K562 (cell line): ENCODE data around the gene PLAC1. TPM values are rescaled to one million over a fixed set of nuclear protein-coding genes. Genes with fewer than 3 reads are reported as not detected.

ENCODE experiments used
- ATAC-seq: fragments of 200-7000 bp; cut with Tn5 transposase; 3 replicates; pipeline ENCODE4 v1.9.1; 2020; ENCODE audit warnings: moderate library complexity
- BruUV-seq: library from RNA; stranded (reverse); fragments of 400-500 nt; replicated peaks from 2 replicates; lab custom pipeline; 2021; lab: Mats Ljungman, UMichigan
- CTCF ChIA-PET: fragments of 300-600 bp; formaldehyde crosslinking; extraction: SDS; loops from one replicate; lab custom pipeline; 2021; ENCODE audit warnings: low intra/inter-chr PET ratio; lab: Yijun Ruan, JAX
- POLR2A ChIA-PET: fragments of 300-600, 350-650 bp; sonication (Branson Sonifier 250); formaldehyde crosslinking; extraction: SDS; loops from one replicate; lab custom pipeline; 2021; ENCODE audit warnings: antibody characterized with exemption, inconsistent platforms; lab: Yijun Ruan, JAX
- DNase-seq, 4 experiments: peaks; one replicate each; pipeline versions ENCODE4 v3.0.0 to v3.0.0-alpha.2; 2011 to 2018; ENCODE audit warnings: low spot score in 3 of 4, mixed read lengths in 3 of 4; ENCODE audit errors: extremely low read depth in 1 of 4
- FAIRE-seq: peaks from 2 replicates; lab custom pipeline; 2011; peaks lifted over from hg19 to GRCh38; lab: Jason Lieb, UNC
- H2AFZ ChIP-seq: 2 replicates; pipeline ENCODE4 v1.6.0; 2011; ENCODE audit warnings: low read depth, low read length, control low read depth, inconsistent platforms
- H3K27ac ChIP-seq: fragments of 200-600 bp; 3 replicates; pipeline ENCODE4 v1.8.0; 2011; ENCODE audit warnings: low read depth, mild to moderate bottlenecking, control low read depth, inconsistent platforms, low read length, moderate library complexity, mixed read lengths; ENCODE audit errors: extremely low read depth
- H3K27me3 ChIP-seq, 2 experiments: fragments of 300-600 bp in 1 of 2; 2 replicates in 1 of 2; 3 replicates in 1 of 2; pipeline versions ENCODE4 v1.6.0 to v1.8.0; 2011; ENCODE audit warnings: inconsistent platforms in 2 of 2, low read length in 2 of 2, mild to moderate bottlenecking in 1 of 2, mixed read lengths in 1 of 2, moderate library complexity in 1 of 2; ENCODE audit not compliant: control insufficient read depth in 2 of 2, insufficient read depth in 2 of 2
- H3K36me3 ChIP-seq: fragments of 300-600 bp; 3 replicates; pipeline ENCODE4 v1.8.0; 2011; ENCODE audit warnings: mild to moderate bottlenecking, low read length, inconsistent platforms; ENCODE audit not compliant: control insufficient read depth, insufficient read depth
- H3K4me1 ChIP-seq, 2 experiments: fragments of 200-600 bp in 1 of 2; replicated peaks in 1 of 2; 2 replicates in 1 of 2; 3 replicates in 1 of 2; pipeline versions ENCODE4 v1.5.1 to v1.8.0; 2011; ENCODE audit warnings: inconsistent platforms in 2 of 2, low read length in 2 of 2, mild to moderate bottlenecking in 1 of 2, mixed read lengths in 1 of 2, moderate library complexity in 1 of 2; ENCODE audit not compliant: control insufficient read depth in 2 of 2, insufficient read depth in 2 of 2
- H3K4me2 ChIP-seq: 2 replicates; pipeline ENCODE4 v1.6.1; 2011; ENCODE audit warnings: low read length, control low read depth, inconsistent platforms, mixed read lengths; ENCODE audit not compliant: insufficient read depth
- H3K4me3 ChIP-seq: fragments of 200-600 bp; sonication (generic), shearing (Covaris generic); 2 replicates; pipeline ENCODE4 v1.5.1; 2016; ENCODE audit warnings: control low read depth, inconsistent platforms
- H3K79me2 ChIP-seq: fragments of 200-600 bp; 3 replicates; pipeline ENCODE4 v1.8.0; 2011; ENCODE audit warnings: low read length, inconsistent platforms; ENCODE audit not compliant: control insufficient read depth, insufficient read depth
- H3K9ac ChIP-seq, 2 experiments: 2 replicates each; pipeline versions ENCODE4 v1.6.0 to v1.6.1; 2011; ENCODE audit warnings: low read depth in 2 of 2, low read length in 2 of 2, control low read depth in 1 of 2, inconsistent platforms in 1 of 2, mild to moderate bottlenecking in 1 of 2, mixed read lengths in 1 of 2; ENCODE audit not compliant: insufficient read depth in 1 of 2
- H3K9me1 ChIP-seq: one replicate; pipeline ENCODE4 v1.6.0; 2011; ENCODE audit warnings: inconsistent platforms, mild to moderate bottlenecking, low read length, moderate library complexity; ENCODE audit not compliant: control insufficient read depth, insufficient read depth
- H3K9me3 ChIP-seq: replicated peaks from 2 replicates; pipeline ENCODE4 v1.5.1; 2011; ENCODE audit warnings: low read depth, low read length, inconsistent platforms; ENCODE audit not compliant: control insufficient read depth, insufficient read depth
- H4K20me1 ChIP-seq: replicated peaks from 2 replicates; pipeline ENCODE4 v1.6.1; 2011; ENCODE audit warnings: low read length, inconsistent platforms, mixed read lengths; ENCODE audit not compliant: control insufficient read depth, insufficient read depth
- ARID1B ChIP-seq: fragments of 450-650 bp; IDR thresholded peaks from 2 replicates; pipeline ENCODE4 v1.6.1; 2016; ENCODE audit warnings: antibody characterized with exemption, mild to moderate bottlenecking, inconsistent platforms
- HNRNPH1 ChIP-seq: fragments of 200-400 bp; formaldehyde crosslinking; optimal IDR thresholded peaks from 2 replicates; pipeline ENCODE3; 2017; ENCODE audit warnings: low read depth, mild to moderate bottlenecking, low read length, moderate library complexity
- HNRNPLL ChIP-seq: fragments of 200-400 bp; formaldehyde crosslinking; IDR thresholded peaks from 2 replicates; pipeline ENCODE4 v1.6.1; 2017; ENCODE audit warnings: low read length, low read depth, mild to moderate bottlenecking; ENCODE audit not compliant: poor library complexity, severe bottlenecking
- JUNB ChIP-seq: fragments of 450-650 bp; formaldehyde crosslinking; conservative IDR thresholded peaks from 2 replicates; pipeline ENCODE4 v1.4.0; 2020; ENCODE audit warnings: mild to moderate bottlenecking
- NCOA1 ChIP-seq: fragments of 450-650 bp; IDR thresholded peaks from 2 replicates; pipeline ENCODE4 v1.6.1; 2016; ENCODE audit warnings: low read depth
- POLR2G ChIP-seq: fragments of 200-400 bp; formaldehyde crosslinking; IDR thresholded peaks from 2 replicates; pipeline ENCODE4 v1.6.1; 2017; ENCODE audit warnings: low read depth, mild to moderate bottlenecking, antibody characterized with exemption, low read length, moderate library complexity
- SMARCB1 ChIP-seq: IDR thresholded peaks from 2 replicates; pipeline ENCODE4 v1.6.1; 2011; ENCODE audit warnings: improper control_type of control experiment, low read depth; ENCODE audit not compliant: insufficient read length
- XRCC4 ChIP-seq: IDR thresholded peaks from one replicate; pipeline ENCODE4 v1.6.1; 2011; ENCODE audit not compliant: insufficient read depth, insufficient read length; ENCODE audit errors: extremely low read depth
- ZNF316 ChIP-seq: fragments of 450-650 bp; IDR thresholded peaks from 2 replicates; pipeline ENCODE4 v1.6.1; 2016
- ZNF785 ChIP-seq: fragments of 250-450 bp; sonication (Bioruptor Pico); IDR thresholded peaks from 2 replicates; pipeline ENCODE4 v1.4.0; 2020; ENCODE audit warnings: mild to moderate bottlenecking
- in situ Hi-C: fragments of 300-500 bp; cut with MboI; formaldehyde crosslinking; loops from 4 replicates; pipeline ENCODE4 v1.15.0; 2018; ENCODE audit warnings: inconsistent platforms, mixed read lengths
- intact Hi-C: fragments of 100-400 bp; cut with micrococcal nuclease; formaldehyde crosslinking; loops from 2 replicates; pipeline ENCODE4 v1.14.2; 2022
- polyA plus RNA-seq, 8 experiments: library from polyadenylated mRNA; depleted of rRNA in 4 of 8; stranded (reverse) in 5 of 8; unstranded in 3 of 8; fragments of >200 nt; fragmentation: Nextera tagmentation in 2 of 8; fragmentation: Illumina TruSeq in 1 of 8; extraction: Ambion mirVana in 2 of 8; extraction: Trizol in 1 of 8; gene quantifications; 2 replicates each; pipeline versions ENCODE4 v1.2.1 to v1.2.3, GENCODE V29; 2011 to 2014; ENCODE audit warnings: inconsistent platforms in 1 of 8, missing spikeins in 1 of 8
- total RNA-seq, 7 experiments: library from RNA; depleted of rRNA in 6 of 7; stranded (reverse); fragments of >200 nt in 6 of 7; fragmentation: Illumina TruSeq in 2 of 7; extraction: Trizol in 2 of 7; gene quantifications; 2 replicates each; pipeline versions ENCODE4 v1.2.1 to v1.2.3, GENCODE V29; 2011 to 2021; ENCODE audit warnings: low replicate concordance in 1 of 7
- TF ChIP-seq, protein P1 (sequence below): fragments of 450-650 bp; formaldehyde crosslinking; IDR thresholded peaks from 2 replicates; pipeline ENCODE4 v1.4.0; 2020; ENCODE audit warnings: mild to moderate bottlenecking, moderate library complexity
- TF ChIP-seq, protein P2 (sequence below): sonication (generic); formaldehyde crosslinking; IDR thresholded peaks from 2 replicates; pipeline ENCODE4 v1.5.0; 2020; ENCODE audit warnings: missing genetic modification reagents

The PLAC1 gene
- total and polyA plus RNA-seq, 9 of the 15 experiments (the other 6 are each of a cell fraction or from before 2014, with no cell fraction given), result 0.82 to 9.1 (median 1.7) TPM

DNA sequence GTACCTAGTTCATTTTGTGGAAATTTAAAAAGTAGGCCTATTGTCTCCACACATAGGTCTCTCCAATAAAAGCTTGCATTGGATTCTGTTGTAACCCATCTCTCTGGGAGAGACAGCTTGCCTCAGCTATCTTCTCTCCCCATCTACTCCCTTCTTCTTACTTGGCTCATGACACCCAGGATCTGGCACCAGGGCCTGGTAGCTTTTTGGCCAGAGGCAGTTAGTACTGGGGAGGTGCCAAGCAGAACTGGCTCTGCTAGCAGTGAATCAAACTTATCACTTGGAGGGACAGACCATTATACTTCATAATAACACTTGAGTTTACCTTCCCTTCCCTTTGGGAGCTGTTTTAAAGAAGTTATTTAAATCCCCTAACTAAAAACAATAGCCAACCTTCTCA is 31.8 kb downstream of the PLAC1 start:
- no peaks in the 10 kb centered on the region for H3K36me3 ChIP-seq
- H3K4me2 ChIP-seq, result no peak overlapping the region
- no peaks in the 10 kb centered on the region for H3K9me1 ChIP-seq
- intact Hi-C loops (no loop called here), in situ Hi-C loops (no loop called here)
- TF ChIP-seq ZNF316, result no peak
- TF ChIP-seq HNRNPLL, result no peak
- TF ChIP-seq POLR2G, result no peak
- TF ChIP-seq NCOA1, result no peak
- no peak for TF ChIP-seq JUNB (CRISPR knock-in tag)
- TF ChIP-seq XRCC4, result no peak
- TF ChIP-seq ARID1B, result no peak
- no peak for TF ChIP-seq HNRNPH1
- TF ChIP-seq ZNF785 (CRISPR knock-in tag), result no peak
- TF ChIP-seq, protein P1, sequence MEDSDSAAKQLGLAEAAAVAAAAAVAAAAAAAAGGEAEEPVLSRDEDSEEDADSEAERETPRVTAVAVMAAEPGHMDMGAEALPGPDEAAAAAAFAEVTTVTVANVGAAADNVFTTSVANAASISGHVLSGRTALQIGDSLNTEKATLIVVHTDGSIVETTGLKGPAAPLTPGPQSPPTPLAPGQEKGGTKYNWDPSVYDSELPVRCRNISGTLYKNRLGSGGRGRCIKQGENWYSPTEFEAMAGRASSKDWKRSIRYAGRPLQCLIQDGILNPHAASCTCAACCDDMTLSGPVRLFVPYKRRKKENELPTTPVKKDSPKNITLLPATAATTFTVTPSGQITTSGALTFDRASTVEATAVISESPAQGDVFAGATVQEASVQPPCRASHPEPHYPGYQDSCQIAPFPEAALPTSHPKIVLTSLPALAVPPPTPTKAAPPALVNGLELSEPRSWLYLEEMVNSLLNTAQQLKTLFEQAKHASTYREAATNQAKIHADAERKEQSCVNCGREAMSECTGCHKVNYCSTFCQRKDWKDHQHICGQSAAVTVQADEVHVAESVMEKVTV (CRISPR knock-in tag), result no peak
- TF ChIP-seq SMARCB1, result no peak
- TF ChIP-seq, protein P2, sequence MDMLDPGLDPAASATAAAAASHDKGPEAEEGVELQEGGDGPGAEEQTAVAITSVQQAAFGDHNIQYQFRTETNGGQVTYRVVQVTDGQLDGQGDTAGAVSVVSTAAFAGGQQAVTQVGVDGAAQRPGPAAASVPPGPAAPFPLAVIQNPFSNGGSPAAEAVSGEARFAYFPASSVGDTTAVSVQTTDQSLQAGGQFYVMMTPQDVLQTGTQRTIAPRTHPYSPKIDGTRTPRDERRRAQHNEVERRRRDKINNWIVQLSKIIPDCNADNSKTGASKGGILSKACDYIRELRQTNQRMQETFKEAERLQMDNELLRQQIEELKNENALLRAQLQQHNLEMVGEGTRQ, result no peak
- no peak overlapping the region for H2AFZ ChIP-seq
- FAIRE-seq (no peak), DNase-seq (no peak), ATAC-seq (no peak)
- no peaks in the 10 kb centered on the region for H3K9me3 ChIP-seq
- ChIA-PET CTCF (no interaction called here), POLR2A (no interaction called here)
- H3K79me2 ChIP-seq, result no peaks in the 10 kb centered on the region
- no peaks in the 10 kb centered on the region; a peak in 1 of 5 replicates for H3K27me3 ChIP-seq
- no TSS peak for BruUV-seq
- no peaks in the 10 kb centered on the region for H4K20me1 ChIP-seq
- no peak overlapping the region for H3K4me3 ChIP-seq
- H3K9ac ChIP-seq, result no peak overlapping the region
- H3K4me1 ChIP-seq, result peaks cover 0 to 23% of the 10 kb centered on the region in 2 experiments; a peak in 4 of 5 replicates
- H3K27ac ChIP-seq, result no peak overlapping the region
